Stimulated activated naive CD8-positive, alpha-beta T cell treated with anti-CD3 and anti-CD28 coated beads, Interleukin-15, amount 100 ng/mL, for 72 hours (primary cell): ENCODE data around the gene MND1.
"Not testable (repeated sequence)": the region's sequence is repeated elsewhere in the genome, so short reads cannot be mapped to it uniquely, and the experiment has no call there.

Experiments
- ATAC-seq: fragments of 150-1000 bp; cut with Tn5 transposase; 2 replicates; pipeline ENCODE4 v1.10.0; 2021; ENCODE audit warnings: mild to moderate bottlenecking, moderate library complexity
- DNase-seq, 2 donors: peaks; one replicate each; pipeline ENCODE4 v3.0.0; 2021 to 2022
- H3K27ac Mint-ChIP-seq, 2 donors: one replicate each; pipeline ENCODE4 v1.8.0; 2022; ENCODE audit warnings: mild to moderate bottlenecking in 2 of 2, mixed read lengths in 2 of 2, moderate library complexity in 2 of 2
- H3K27me3 Mint-ChIP-seq: one replicate; pipeline ENCODE4 v1.8.0; 2022; ENCODE audit warnings: mixed read lengths
- H3K4me1 Mint-ChIP-seq: one replicate; pipeline ENCODE4 v1.8.0; 2022; ENCODE audit warnings: mild to moderate bottlenecking, mixed read lengths
- H3K4me3 Mint-ChIP-seq, 2 donors: one replicate each; pipeline ENCODE4 v1.8.0; 2022; ENCODE audit warnings: mild to moderate bottlenecking in 2 of 2, mixed read lengths in 2 of 2, moderate library complexity in 1 of 2
- H3K9me3 Mint-ChIP-seq, 2 donors: one replicate each; pipeline ENCODE4 v1.8.0; 2022; ENCODE audit warnings: mixed read lengths in 2 of 2

Gene MND1

DNA sequence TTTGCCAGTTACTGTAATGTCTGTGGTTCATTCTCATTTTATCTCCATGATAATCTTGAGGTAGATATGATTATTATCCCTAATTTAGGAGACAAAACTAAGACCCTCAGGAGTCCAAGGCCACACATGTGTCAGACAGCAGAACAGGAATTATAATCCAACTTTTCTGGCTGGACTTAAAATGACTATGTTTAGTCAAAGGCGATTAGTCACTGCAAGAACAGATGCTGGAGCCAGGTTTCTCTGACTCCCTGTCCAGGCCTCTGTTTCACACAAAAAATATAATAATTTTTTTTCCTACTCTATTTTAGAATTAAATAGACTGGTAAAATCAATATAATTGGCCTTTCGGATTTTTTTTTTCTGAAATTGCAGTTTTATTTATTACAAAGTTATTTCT lies 64.9 kb downstream of the MND1 start:
- Mint-ChIP-seq H3K4me3 (no peak overlapping the region), H3K27ac (no peak overlapping the region), H3K9me3 (no peaks in the 10 kb centered on the region), H3K4me1 (no peaks in the 10 kb centered on the region), H3K27me3 (no peaks in the 10 kb centered on the region)
- ATAC-seq: no peak
- DNase-seq: no peak

- Mint-ChIP-seq H3K9me3 (no peaks in the 10 kb centered on the region), H3K27ac (no peak overlapping the region), H3K4me3 (no peak overlapping the region), H3K4me1 (no peaks in the 10 kb centered on the region), H3K27me3 (no peaks in the 10 kb centered on the region)
- no peak for ATAC-seq
- DNase-seq: no peak
These were observed 65.5 kb downstream of the MND1 start for GRCh38 chr4:153409924-153410501.

DNA sequence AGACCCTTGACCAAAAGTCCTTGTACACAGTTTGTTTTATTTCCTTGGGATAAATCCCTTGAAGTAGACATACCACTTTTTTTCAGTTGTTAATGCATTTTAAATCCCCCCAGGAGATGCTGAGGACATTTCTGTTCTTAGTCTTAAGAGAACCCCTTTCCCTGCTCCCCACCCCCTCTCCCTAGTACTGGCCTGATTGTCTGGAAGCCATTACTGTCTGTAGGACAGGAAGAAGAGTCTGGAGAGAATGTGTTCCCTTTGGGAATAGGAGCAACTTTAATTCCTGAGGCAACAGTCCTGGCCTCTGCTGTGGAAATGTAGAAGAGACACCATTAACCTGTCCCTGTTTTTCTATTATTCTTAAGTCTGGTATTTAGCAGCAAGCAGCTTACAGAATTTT lies 69.4 kb downstream of the MND1 start:
- no peak for ATAC-seq
- Mint-ChIP-seq H3K27me3 (no peaks in the 10 kb centered on the region), H3K4me3 (no peak overlapping the region), H3K27ac (no peak overlapping the region), H3K4me1 (peaks cover 5% of the 10 kb centered on the region), H3K9me3 (no peaks in the 10 kb centered on the region)
- DNase-seq: no peak

DNA sequence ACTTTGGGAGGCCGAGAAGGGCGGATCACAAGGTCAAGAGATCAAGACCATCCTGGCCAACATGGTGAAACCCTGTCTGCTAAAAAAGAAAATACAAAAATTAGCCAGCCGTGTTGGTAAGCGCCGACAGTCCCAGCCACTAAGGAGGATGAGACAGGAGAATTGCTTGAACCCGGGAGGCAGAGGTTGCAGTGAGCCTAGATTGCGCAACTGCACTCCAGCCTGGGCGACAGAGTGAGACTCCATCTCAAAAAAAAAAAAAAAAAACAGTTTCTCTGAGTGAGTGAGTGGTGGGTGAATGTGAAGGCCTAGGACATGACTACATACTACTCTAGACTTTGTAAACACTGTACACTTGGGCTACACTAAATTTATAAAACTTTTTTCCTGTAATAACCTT lies 72.0 kb downstream of the MND1 start:
- H3K4me1 Mint-ChIP-seq: peaks cover 31% of the 10 kb centered on the region
- not testable (repeated sequence) for H3K27me3 Mint-ChIP-seq, DNase-seq, H3K4me3 Mint-ChIP-seq, ATAC-seq, H3K27ac Mint-ChIP-seq, H3K9me3 Mint-ChIP-seq

GRCh38 chr4:153418121-153418520 lies 73.6 kb downstream of the MND1 start:
- peaks cover 41% of the 10 kb centered on the region for H3K4me1 Mint-ChIP-seq
- ATAC-seq (no peak), DNase-seq (no peak)
- H3K4me3 Mint-ChIP-seq: no peak overlapping the region
- no peaks in the 10 kb centered on the region for H3K27me3 Mint-ChIP-seq
- no peak overlapping the region for H3K27ac Mint-ChIP-seq
- H3K9me3 Mint-ChIP-seq: no peaks in the 10 kb centered on the region

DNA sequence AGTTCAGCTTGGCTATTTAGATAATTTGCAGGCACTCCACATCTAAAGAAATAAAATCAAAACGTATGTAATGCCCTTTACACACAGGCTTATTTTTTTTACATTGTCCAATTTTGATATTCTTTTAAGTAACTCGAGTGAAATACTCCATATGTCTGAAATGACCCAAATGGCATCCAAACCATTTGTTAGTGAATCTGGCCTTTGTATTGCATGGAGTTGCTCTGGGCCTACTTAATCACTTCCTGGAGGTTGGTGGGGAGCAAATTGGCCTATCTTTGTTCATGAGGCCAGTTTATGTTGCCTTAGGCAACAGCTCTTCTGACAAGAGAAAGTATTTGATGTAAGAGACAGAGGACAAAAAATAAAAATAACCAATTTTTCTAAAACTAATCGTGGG lies 74.1 kb downstream of the MND1 start:
- Mint-ChIP-seq H3K27ac (no peak overlapping the region), H3K9me3 (no peaks in the 10 kb centered on the region), H3K27me3 (no peaks in the 10 kb centered on the region), H3K4me1 (peaks cover 41% of the 10 kb centered on the region), H3K4me3 (no peak overlapping the region)
- DNase-seq (no peak), ATAC-seq (no peak)

DNA sequence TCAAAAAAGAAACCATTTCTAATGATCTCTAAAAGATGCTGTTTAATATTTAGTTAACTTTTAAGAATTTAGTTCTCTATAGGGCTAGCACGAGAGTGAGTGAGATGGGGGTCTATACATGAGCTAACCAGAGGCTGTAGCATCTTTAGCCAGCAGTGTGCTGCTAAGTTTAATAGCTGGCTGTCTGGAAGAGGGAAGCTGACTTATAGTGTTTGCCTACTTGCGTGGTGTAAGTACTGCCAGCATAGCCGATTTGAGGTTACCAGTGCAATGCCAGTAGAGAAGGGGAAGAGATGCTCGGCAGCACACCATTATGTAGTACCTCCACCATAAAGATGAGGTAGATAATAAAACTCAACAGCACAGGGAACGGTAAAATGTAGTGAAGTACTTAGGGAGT lies 74.5 kb downstream of the MND1 start:
- no peaks in the 10 kb centered on the region for H3K27me3 Mint-ChIP-seq
- H3K9me3 Mint-ChIP-seq: no peaks in the 10 kb centered on the region
- H3K27ac Mint-ChIP-seq: no peak overlapping the region
- H3K4me1 Mint-ChIP-seq: peaks cover 41% of the 10 kb centered on the region
- no peak for DNase-seq
- no peak for ATAC-seq
- H3K4me3 Mint-ChIP-seq: no peak overlapping the region

GRCh38 chr4:153419673-153420278 lies 75.3 kb downstream of the MND1 start:
- no peak for ATAC-seq
- Mint-ChIP-seq H3K27me3 (no peaks in the 10 kb centered on the region), H3K4me1 (peaks cover 41% of the 10 kb centered on the region), H3K4me3 (no peak overlapping the region), H3K27ac (peak overlapping the region in 1 of 2 donors; percentile 17), H3K9me3 (no peaks in the 10 kb centered on the region)
- DNase-seq: no peak

GRCh38 chr4:153420361-153420760 lies 75.9 kb downstream of the MND1 start:
- peaks cover 41% of the 10 kb centered on the region for H3K4me1 Mint-ChIP-seq
- no peak overlapping the region for H3K4me3 Mint-ChIP-seq
- DNase-seq: no peak
- no peak for ATAC-seq
- H3K27me3 Mint-ChIP-seq: no peaks in the 10 kb centered on the region
- H3K27ac Mint-ChIP-seq: peak overlapping the region in 1 of 2 donors; percentile 40
- no peaks in the 10 kb centered on the region for H3K9me3 Mint-ChIP-seq

DNA sequence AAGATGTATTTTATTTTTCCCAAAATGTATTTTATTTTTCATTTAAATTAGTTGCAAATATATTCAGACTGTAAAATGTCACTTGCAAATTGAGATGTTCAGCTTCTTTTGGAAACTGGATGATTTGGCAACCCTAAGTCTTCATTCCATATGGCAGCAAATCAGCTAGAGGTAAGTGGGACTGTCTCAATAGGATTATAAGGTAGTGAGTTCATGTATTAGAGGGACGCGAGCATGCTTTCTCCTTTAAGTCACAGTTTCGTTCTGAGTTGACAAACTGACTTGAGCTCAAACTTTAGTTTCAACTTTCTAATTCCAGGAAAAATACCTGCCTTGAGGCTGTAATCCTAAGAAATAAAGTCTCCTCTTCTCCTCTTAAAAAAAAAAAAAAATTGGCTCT lies 77.5 kb downstream of the MND1 start:
- H3K4me3 Mint-ChIP-seq: no peak overlapping the region
- no peak overlapping the region for H3K27ac Mint-ChIP-seq
- H3K4me1 Mint-ChIP-seq: peaks cover 56% of the 10 kb centered on the region

GRCh38 chr4:153426207-153426885 lies 81.9 kb downstream of the MND1 start:
- no peaks in the 10 kb centered on the region for H3K9me3 Mint-ChIP-seq
- no peak for DNase-seq
- H3K27ac Mint-ChIP-seq: peak overlapping the region in 1 of 2 donors; percentile 27
- H3K4me1 Mint-ChIP-seq: peaks cover 66% of the 10 kb centered on the region
- ATAC-seq: peak; percentile 79
- no peaks in the 10 kb centered on the region for H3K27me3 Mint-ChIP-seq
- peak overlapping the region; percentile 44 to 50 for H3K4me3 Mint-ChIP-seq

More for the DNA sequence above, 77.5 kb downstream of the MND1 start:
- no peaks in the 10 kb centered on the region for H3K9me3 Mint-ChIP-seq
- no peak for DNase-seq
- ATAC-seq: peak; percentile 78
- H3K27me3 Mint-ChIP-seq: no peaks in the 10 kb centered on the region

DNA sequence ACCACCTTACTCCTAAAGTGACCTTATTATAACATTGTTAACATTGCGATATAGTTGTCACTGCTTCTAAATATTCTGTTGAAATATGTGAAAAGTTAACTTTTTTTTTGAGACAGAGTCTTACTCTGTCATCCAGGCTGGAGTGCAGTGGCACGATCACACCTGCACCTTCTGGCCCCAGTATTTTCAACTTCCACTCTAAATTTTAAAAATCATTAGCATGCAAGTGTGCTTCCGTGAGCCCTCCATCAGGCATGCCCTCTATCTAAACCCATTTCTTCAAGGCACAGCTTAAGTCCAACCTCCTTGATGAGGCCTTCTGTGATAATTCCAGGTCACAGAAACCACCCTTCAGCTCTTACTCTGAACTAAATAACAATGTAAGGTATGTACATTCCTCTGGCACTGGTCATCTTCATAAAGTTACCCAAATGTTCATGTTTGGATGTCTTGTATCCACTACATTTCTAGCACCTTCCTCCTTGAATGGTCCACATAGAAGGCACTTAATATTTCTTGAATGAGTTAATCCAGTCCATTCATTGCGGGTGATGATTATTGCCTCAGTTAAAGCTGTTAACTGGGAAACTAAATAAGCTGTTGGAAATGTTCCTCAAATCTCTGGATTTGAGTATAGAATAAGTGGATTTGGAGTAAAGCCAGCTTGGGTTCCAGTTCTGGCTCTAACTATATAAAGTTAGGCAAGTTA lies 83.0 kb downstream of the MND1 start:
- no peak for DNase-seq
- no peaks in the 10 kb centered on the region for H3K27me3 Mint-ChIP-seq
- no peak for ATAC-seq
- peaks cover 66% of the 10 kb centered on the region for H3K4me1 Mint-ChIP-seq
- H3K9me3 Mint-ChIP-seq: no peaks in the 10 kb centered on the region
- H3K4me3 Mint-ChIP-seq: no peak overlapping the region
- H3K27ac Mint-ChIP-seq: peak overlapping the region in 1 of 2 donors; percentile 55

GRCh38 chr4:153428941-153429475 lies 84.5 kb downstream of the MND1 start:
- Mint-ChIP-seq H3K27me3 (no peaks in the 10 kb centered on the region), H3K4me1 (peaks cover 75% of the 10 kb centered on the region), H3K27ac (peak overlapping the region in 1 of 2 donors; percentile 47), H3K9me3 (no peaks in the 10 kb centered on the region), H3K4me3 (peak overlapping the region; percentile 20 to 48)
- ATAC-seq (no peak), DNase-seq (no peak)

DNA sequence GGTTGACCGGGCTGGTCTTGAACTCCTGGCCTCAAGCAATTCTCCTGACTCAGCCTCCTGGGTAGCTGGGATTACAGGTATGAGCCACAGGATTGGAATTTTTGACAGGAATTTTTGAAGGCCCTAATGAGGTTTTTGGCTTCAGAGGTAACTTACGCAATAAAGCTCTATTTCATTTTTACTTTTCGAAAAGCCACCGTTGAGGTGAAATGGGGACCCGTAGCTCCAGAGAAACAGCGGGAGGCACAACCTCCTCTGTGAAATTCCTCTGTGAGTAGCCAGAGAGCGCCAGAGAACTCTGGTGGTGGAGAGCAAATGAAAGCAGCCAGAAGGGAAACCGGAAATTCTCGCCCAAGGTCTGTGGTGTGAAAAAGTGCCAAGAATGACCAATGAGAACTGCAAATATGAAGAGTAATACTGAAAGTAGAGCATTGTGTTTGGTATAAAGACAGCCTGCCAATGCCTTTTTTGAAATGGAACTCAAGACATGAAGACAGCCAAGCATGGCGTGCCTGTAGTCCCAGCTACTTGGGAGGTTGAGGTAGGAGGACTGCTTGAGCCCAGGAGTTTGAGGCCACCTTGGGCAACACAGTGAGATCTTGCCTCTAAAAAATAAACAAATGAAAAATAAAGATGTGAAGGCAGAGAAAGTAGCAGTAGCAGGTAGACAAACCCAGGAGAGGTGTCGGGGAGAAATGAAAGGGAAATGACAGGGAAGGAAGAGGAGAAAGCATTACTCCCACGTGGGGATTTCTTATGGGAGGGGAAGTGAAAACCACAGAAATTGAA lies 88.7 kb downstream of the MND1 start:
- Mint-ChIP-seq H3K4me3 (peak overlapping the region; percentile 93 to 94), H3K9me3 (no peaks in the 10 kb centered on the region), H3K27ac (peak overlapping the region; percentile 83 to 97), H3K4me1 (peaks cover 81% of the 10 kb centered on the region), H3K27me3 (no peaks in the 10 kb centered on the region)
- DNase-seq (peak; percentile 76 to 89), ATAC-seq (peak; percentile 91)

- no peak for ATAC-seq
- Mint-ChIP-seq H3K4me1 (peaks cover 81% of the 10 kb centered on the region), H3K27me3 (no peaks in the 10 kb centered on the region), H3K9me3 (no peaks in the 10 kb centered on the region), H3K27ac (peak overlapping the region in 1 of 2 donors; percentile 97), H3K4me3 (peak overlapping the region; percentile 93 to 94)
- DNase-seq: no peak
These were observed 89.2 kb downstream of the MND1 start for GRCh38 chr4:153433754-153434105.
